ENCODE measurements around the gene PIK3CG. TPM values are rescaled to one million over a fixed set of nuclear protein-coding genes. Genes with fewer than 3 reads are reported as not detected.

The PIK3CG gene
- total and polyA plus RNA-seq, 2 donors (not counting 1 experiment from before 2014, with no cell fraction given): 13.3 to 44.8 TPM

GRCh38 chr7:106887421-106887820 is 22.3 kb downstream of the PIK3CG start:
- peaks cover 30% of the 10 kb centered on the region for H3K79me2 ChIP-seq (ENCODE audit: control insufficient read depth, insufficient read depth, low read length)
- H3K4me3 ChIP-seq (ENCODE audit: control extremely low read depth in 1 of 5, extremely low read depth in 1 of 5, insufficient read depth in 1 of 5, low read depth in 2 of 5, low read length in 4 of 5): no peak overlapping the region
- Mint-ChIP-seq H3K27ac (no peak overlapping the region), H3K4me3 (no peak overlapping the region), H3K4me1 (peaks cover 28% of the 10 kb centered on the region), H3K9me3 (ENCODE audit: insufficient read depth) (no peaks in the 10 kb centered on the region), H3K27me3 (no peaks in the 10 kb centered on the region)
- no peak overlapping the region for H2AFZ ChIP-seq (ENCODE audit: insufficient read depth, low read depth, low read length, poor library complexity, severe bottlenecking)
- peaks cover 13 to 15% of the 10 kb centered on the region in 2 donors for H3K4me1 ChIP-seq (ENCODE audit: control insufficient read depth in 2 of 2, insufficient read depth in 2 of 2, low read length in 2 of 2)
- no peaks in the 10 kb centered on the region for H3K9me3 ChIP-seq (ENCODE audit: control extremely low read depth in 1 of 3, control insufficient read depth in 2 of 3, insufficient read depth in 1 of 3, low read length in 2 of 3)
- no CpG with 5 or more reads among the region's 1 CpG for WGBS (ENCODE audit: insufficient coverage)
- no peak for ATAC-seq (ENCODE audit: low read depth)
- no peak for TF ChIP-seq EZH2 (IDR thresholded peaks at IDR 0.05; ENCODE audit: borderline replicate concordance, insufficient read depth, low read depth, low read length, poor library complexity, severe bottlenecking)
- no peak for TF ChIP-seq CTCF (IDR thresholded peaks at IDR 0.05)
- H3K27ac ChIP-seq (ENCODE audit: low read length in 2 of 2): no peak overlapping the region
- ChIA-PET CTCF (interaction anchor here (0.7 to 2.0 kb wide), 2 partner anchors 94 to 193 kb away, joined by 3 to 5 read pairs; no protein-coding TSS in a partner anchor), POLR2A (interaction anchor here (0.6 kb wide), 1 partner anchor 36 kb away, joined by 3 read pairs; no protein-coding TSS in a partner anchor)
- H4K20me1 ChIP-seq (ENCODE audit: control insufficient read depth, insufficient read depth, low read length, poor library complexity, severe bottlenecking): peaks cover 11% of the 10 kb centered on the region
- intact Hi-C loops (cut with micrococcal nuclease): no loop called here
- H3K36me3 ChIP-seq (replicated peaks in 1 of 2; ENCODE audit: control extremely low read depth in 1 of 2, control insufficient read depth in 1 of 2, extremely low read depth in 1 of 2, insufficient read depth in 2 of 2, low read length in 1 of 2): peaks cover 17 to 96% of the 10 kb centered on the region in 2 experiments
- no peak overlapping the region for H3K9ac ChIP-seq (ENCODE audit: low read length)
- DNase-seq: no peak
- no peak overlapping the region for H3K4me2 ChIP-seq (replicated peaks; ENCODE audit: low read depth, low read length, poor library complexity, severe bottlenecking)
- H3K27me3 ChIP-seq (replicated peaks in 1 of 4; ENCODE audit: control extremely low read depth in 1 of 4, control insufficient read depth in 3 of 4, insufficient read depth in 4 of 4, low read length in 3 of 4): no peaks in the 10 kb centered on the region

- DNase-seq (no peak), ATAC-seq (ENCODE audit: low read depth) (no peak)
- H3K79me2 ChIP-seq (ENCODE audit: control insufficient read depth, insufficient read depth, low read length): peaks cover 37% of the 10 kb centered on the region
- no peaks in the 10 kb centered on the region for H3K9me3 Mint-ChIP-seq (ENCODE audit: insufficient read depth)
- H3K4me3 Mint-ChIP-seq: no peak overlapping the region
- CTCF ChIA-PET: no interaction called here
- no peaks in the 10 kb centered on the region for H3K27me3 Mint-ChIP-seq
- H3K27ac ChIP-seq (ENCODE audit: low read length in 2 of 2): no peak overlapping the region
- peaks cover 14 to 96% of the 10 kb centered on the region in 2 experiments for H3K36me3 ChIP-seq (replicated peaks in 1 of 2; ENCODE audit: control extremely low read depth in 1 of 2, control insufficient read depth in 1 of 2, extremely low read depth in 1 of 2, insufficient read depth in 2 of 2, low read length in 1 of 2)
- H2AFZ ChIP-seq (ENCODE audit: insufficient read depth, low read depth, low read length, poor library complexity, severe bottlenecking): no peak overlapping the region
- 80% methylated on average over 1 of the region's 5 CpGs for WGBS (ENCODE audit: insufficient coverage)
- H3K9me3 ChIP-seq (ENCODE audit: control extremely low read depth in 1 of 3, control insufficient read depth in 2 of 3, insufficient read depth in 1 of 3, low read length in 2 of 3): no peaks in the 10 kb centered on the region
- H3K27ac Mint-ChIP-seq: no peak overlapping the region
- no peak overlapping the region for H3K4me3 ChIP-seq (ENCODE audit: control extremely low read depth in 1 of 5, extremely low read depth in 1 of 5, insufficient read depth in 1 of 5, low read depth in 2 of 5, low read length in 4 of 5)
- no peak overlapping the region for H3K4me2 ChIP-seq (replicated peaks; ENCODE audit: low read depth, low read length, poor library complexity, severe bottlenecking)
- H3K27me3 ChIP-seq (replicated peaks in 1 of 4; ENCODE audit: control extremely low read depth in 1 of 4, control insufficient read depth in 3 of 4, insufficient read depth in 4 of 4, low read length in 3 of 4): no peaks in the 10 kb centered on the region
- no peak overlapping the region for H3K9ac ChIP-seq (ENCODE audit: low read length)
- H4K20me1 ChIP-seq (ENCODE audit: control insufficient read depth, insufficient read depth, low read length, poor library complexity, severe bottlenecking): peaks cover 5% of the 10 kb centered on the region
- peaks cover 5 to 7% of the 10 kb centered on the region in 2 donors for H3K4me1 ChIP-seq (ENCODE audit: control insufficient read depth in 2 of 2, insufficient read depth in 2 of 2, low read length in 2 of 2)
- intact Hi-C loops (cut with micrococcal nuclease): no loop called here
- TF ChIP-seq CTCF (IDR thresholded peaks at IDR 0.05) (no peak), EZH2 (IDR thresholded peaks at IDR 0.05; ENCODE audit: borderline replicate concordance, insufficient read depth, low read depth, low read length, poor library complexity, severe bottlenecking) (no peak)
- POLR2A ChIA-PET: no interaction called here
- H3K4me1 Mint-ChIP-seq: peaks cover 26% of the 10 kb centered on the region
These were observed 23.1 kb downstream of the PIK3CG start for GRCh38 chr7:106888204-106888603.

Data from B cell (primary cell).